Right ventricle myocardium superior (tissue), 1 donor: ENCODE data around the gene SPATA13. TPM values are rescaled to one million over a fixed set of nuclear protein-coding genes. Genes with fewer than 3 reads are reported as not detected.
"Not testable (repeated sequence)": the region's sequence is repeated elsewhere in the genome, so short reads cannot be mapped to it uniquely, and the experiment has no call there.

ENCODE experiments used
- ATAC-seq: fragments of 200-7000 bp; cut with Tn5 transposase; one replicate; pipeline ENCODE4 v1.9.1; 2020; ENCODE audit warnings: mild to moderate bottlenecking; ENCODE audit not compliant: poor library complexity
- DNase-seq: peaks from one replicate; pipeline ENCODE4 v3.0.0-alpha.2; 2020
- intact Hi-C: fragments of 100-400 bp; cut with DNase I; formaldehyde crosslinking; loops from one replicate; pipeline ENCODE4 v1.11.2; 2022
- total RNA-seq: library from RNA; stranded (reverse); fragmentation: NEBNext Ultra II Directional; extraction: Animal tissue kit (Norgen Biotek cat#: 25700); gene quantifications from one replicate; pipeline ENCODE4 v1.2.1, GENCODE V29; 2021
- donor health status: DM: no; HTN: yes; CAD: no; lungs with severe emphysema.

SPATA13 gene
- total RNA-seq, 1 donor from 2014 or later = 8.3 TPM

- ATAC-seq (no peak), DNase-seq (no peak)
- intact Hi-C loops = no loop called here
Measured at GRCh38 chr13:24184265-24184841, 23.8 kb downstream of the SPATA13 start.

DNA sequence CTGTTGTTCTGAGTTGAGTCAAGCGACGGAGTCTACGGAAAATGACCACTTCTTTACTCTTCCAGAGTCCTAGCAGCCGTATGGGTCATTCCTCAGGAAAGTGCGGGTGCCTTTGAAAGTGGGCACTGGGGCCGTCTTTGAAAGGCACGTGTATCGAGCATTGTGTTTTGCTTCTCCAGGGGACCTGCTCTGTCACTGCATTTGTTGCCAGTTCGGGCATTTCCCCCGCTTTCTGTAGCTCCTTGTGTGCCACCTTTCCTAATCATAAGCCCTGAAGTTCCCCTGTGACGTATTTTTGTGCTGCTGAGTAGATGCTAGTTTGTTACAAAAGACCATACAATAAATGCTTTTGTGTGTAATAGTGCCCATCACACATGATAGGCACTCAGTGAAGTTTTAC lies 24.4 kb downstream of the SPATA13 start:
- DNase-seq = no peak
- intact Hi-C loops = no loop called here
- no peak for ATAC-seq

GRCh38 chr13:24185591-24186232 lies 25.2 kb downstream of the SPATA13 start:
- intact Hi-C loops = no loop called here
- DNase-seq (no peak), ATAC-seq (no peak)

DNA sequence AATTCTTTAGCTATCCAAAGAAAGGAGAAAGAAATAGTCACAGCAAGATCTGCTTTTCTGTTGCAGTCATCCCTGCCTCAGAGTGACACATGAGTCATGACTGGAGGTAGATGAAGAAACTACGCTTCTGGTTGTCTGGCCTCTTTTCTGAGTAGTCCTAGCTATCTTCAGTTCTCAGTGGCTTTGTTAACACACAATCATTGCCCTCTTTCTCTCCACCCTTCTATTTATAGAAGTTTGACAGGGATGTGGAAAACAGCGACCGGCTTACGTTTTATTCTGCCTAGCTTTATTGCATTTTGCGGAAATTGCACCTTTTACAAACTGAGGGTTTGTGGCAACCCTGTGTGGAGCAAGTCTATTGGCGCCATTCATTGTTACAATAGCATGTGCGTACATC lies 26.7 kb downstream of the SPATA13 start:
- no peak for DNase-seq
- ATAC-seq = no peak
- intact Hi-C loops = no loop called here

DNA sequence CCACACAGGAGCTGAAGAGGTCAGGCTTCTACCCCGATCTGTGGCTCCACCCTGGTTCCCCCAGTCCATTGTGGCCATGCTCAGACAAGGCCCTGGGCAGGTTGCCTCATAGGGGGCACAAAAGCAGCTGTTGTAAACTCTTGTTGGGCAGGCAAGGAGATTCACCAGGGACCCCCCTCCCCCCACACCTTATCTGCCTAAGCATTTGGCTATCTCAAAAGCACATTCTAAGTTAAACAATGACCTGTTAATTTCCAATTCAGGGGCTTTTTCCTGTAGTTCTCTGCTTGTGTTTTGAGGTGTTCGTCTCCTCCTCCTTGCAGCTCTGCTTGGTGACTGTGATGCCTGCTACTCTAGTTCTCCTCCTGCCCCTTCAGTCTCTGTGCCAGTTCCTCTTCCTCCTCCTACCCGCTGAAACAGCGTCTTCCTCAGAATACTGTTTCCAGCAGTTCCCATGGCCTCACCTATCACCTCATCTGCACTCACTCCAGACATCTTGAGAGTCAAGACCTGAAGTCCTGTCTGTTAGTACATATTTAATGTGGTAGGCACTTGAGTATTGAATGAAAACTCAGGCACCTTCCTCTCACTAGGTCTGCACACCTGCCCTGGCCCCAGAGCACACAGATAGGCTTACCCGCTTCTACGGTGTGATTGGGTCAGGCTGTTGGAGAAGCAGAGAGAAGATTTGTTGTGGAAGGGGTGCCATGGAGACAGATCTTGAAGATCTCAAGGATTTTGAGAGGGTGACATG lies 31.7 kb downstream of the SPATA13 start:
- intact Hi-C loops = no loop called here
- DNase-seq (no peak), ATAC-seq (no peak)

GRCh38 chr13:24192811-24193162 lies 32.3 kb downstream of the SPATA13 start:
- DNase-seq (no peak), ATAC-seq (no peak)
- intact Hi-C loops = no loop called here

GRCh38 chr13:24194447-24194846 lies 33.9 kb downstream of the SPATA13 start:
- intact Hi-C loops = no loop called here
- no peak for ATAC-seq

GRCh38 chr13:24195626-24196025 lies 35.1 kb downstream of the SPATA13 start:
- ATAC-seq (no peak), DNase-seq (no peak)
- intact Hi-C loops = no loop called here

More at GRCh38 chr13:24194447-24194846, 33.9 kb downstream of the SPATA13 start:
- no peak for DNase-seq

GRCh38 chr13:24196593-24197197 lies 36.2 kb downstream of the SPATA13 start:
- ATAC-seq = no peak
- DNase-seq = no peak
- intact Hi-C loops = no loop called here

- ATAC-seq = no peak
- intact Hi-C loops = no loop called here
Measured at GRCh38 chr13:24199016-24199415, 38.5 kb downstream of the SPATA13 start.

GRCh38 chr13:24202215-24202614 lies 41.7 kb downstream of the SPATA13 start:
- no peak for ATAC-seq

More at GRCh38 chr13:24199016-24199415, 38.5 kb downstream of the SPATA13 start:
- no peak for DNase-seq

GRCh38 chr13:24203273-24203672 lies 42.8 kb downstream of the SPATA13 start:
- ATAC-seq (no peak), DNase-seq (no peak)
- intact Hi-C loops = no loop called here

More at GRCh38 chr13:24202215-24202614, 41.7 kb downstream of the SPATA13 start:
- no peak for DNase-seq
- intact Hi-C loops = no loop called here

DNA sequence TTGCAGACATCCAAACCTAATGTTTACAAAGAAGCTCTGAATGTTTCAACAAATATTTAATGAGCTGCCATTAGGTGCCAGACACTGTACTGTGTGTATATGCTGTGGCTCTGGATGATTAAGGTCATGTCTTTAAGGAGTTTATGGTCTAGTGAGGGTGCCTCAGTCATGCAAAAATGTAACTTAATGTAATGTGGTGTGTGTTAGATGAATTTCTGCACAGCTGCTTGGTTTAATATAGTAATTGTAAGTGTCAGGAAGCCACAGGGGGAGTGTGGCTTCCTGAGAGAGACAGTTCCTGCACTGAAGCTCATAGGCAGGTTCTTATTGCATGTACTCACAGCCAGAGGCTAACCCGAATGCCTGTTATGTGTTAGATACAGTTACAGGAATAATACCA lies 43.3 kb downstream of the SPATA13 start:
- no peak for DNase-seq
- intact Hi-C loops = no loop called here
- ATAC-seq = no peak

DNA sequence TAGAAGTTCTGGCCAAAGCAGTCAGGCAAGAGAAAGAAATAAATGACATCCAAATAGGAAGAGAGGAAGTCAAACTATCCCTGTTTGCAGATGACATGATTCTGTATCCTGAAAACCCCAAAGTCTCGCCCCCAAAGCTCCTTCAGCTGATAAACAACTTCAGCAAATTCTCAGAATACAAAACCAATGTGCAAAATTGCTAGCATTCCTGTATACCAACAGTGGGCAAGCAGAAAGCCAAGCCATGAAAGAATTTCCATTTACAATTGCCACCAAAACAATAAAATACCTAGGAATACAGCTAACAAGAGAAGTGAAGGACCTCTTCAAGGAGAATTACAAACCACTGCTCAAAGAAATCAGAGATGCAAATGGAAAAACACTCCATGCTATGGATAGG lies 44.6 kb downstream of the SPATA13 start:
- DNase-seq, ATAC-seq, intact Hi-C loops: not testable (repeated sequence)

- no peak for ATAC-seq
- intact Hi-C loops = no loop called here
Measured at GRCh38 chr13:24207841-24208667, 47.5 kb downstream of the SPATA13 start.

DNA sequence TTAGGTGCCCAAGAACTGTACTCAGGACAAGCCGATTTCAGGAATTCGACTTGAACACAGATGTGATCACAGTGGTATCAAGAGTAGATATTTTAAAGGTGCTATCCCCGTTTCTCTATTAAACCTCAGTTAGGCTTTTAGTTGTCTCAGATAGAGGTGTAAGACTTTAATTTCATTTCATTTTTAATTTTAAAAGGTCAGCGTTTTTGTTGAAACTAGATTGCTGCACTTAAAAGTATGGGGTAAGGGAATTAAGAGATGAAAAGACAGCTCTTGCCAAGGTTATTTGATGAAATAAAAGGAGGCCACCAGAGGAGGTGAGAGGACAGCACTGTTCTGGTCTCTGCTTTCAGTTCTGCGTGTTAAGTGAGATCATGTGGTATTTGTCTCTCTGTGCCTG lies 48.6 kb downstream of the SPATA13 start:
- DNase-seq = no peak
- ATAC-seq = no peak
- intact Hi-C loops = no loop called here

More at GRCh38 chr13:24207841-24208667, 47.5 kb downstream of the SPATA13 start:
- no peak for DNase-seq

DNA sequence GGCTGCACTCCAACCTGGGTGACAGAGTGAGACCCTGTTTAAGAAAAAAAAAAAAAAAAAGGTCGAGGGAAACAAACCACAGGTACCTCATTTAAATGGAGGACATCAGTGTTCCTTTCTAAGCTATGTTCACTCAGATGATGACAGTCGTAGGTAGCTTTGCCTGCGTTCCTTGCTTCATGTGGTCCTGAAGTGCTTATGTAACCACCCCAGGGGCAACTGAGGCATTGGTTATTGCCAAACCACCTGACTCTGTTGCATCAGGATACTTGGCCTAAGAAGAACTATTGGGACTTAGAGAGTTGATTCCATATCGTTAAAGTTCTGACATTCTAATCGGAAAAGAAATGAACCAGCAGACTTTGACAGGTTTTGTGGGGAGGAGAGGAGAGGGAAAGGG lies 51.7 kb downstream of the SPATA13 start:
- intact Hi-C loops = no loop called here
- DNase-seq (no peak), ATAC-seq (no peak)

DNA sequence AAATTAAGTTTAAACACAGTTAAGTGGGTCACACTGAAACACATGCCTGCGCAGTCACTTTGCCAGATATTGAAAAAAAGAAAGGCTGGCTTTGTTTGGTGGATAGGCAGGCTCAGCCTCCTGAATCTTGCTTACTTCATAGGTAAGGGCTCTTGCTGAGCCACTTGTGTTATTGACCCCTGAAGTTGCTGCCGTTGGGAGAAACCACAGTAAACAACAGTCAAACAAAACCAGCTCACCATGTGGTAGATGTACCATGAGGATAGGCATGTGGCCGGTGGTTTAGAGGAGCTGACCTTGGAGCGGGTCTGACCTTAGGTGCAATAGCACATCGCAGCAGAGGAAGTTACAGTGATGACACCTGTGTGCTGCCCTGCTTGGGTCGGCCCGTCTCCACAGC lies 52.2 kb downstream of the SPATA13 start:
- ATAC-seq = no peak

DNA sequence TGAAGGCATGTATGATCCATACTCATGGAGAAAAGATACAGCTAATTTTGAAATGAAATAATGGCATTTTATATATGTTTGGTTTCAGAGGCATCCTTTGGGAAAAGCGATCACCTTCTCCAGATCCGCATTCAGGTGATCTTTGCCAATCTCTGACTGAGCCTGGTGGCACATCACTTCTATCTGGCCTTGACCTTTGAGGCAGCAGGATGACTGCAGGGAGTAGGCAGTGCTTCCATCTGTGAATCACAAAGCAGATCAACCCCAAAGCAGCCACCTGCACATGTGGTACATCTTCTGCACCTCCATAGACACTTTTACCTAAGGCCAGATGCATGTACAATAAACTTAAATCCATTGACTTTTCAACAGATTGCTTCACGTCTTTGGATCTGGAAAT lies 53.4 kb downstream of the SPATA13 start:
- DNase-seq (no peak), ATAC-seq (no peak)
- intact Hi-C loops = no loop called here

More for the DNA sequence above, 52.2 kb downstream of the SPATA13 start:
- DNase-seq = no peak
- intact Hi-C loops = no loop called here
